IPS DF 6.9 (cell line): Measurements from ENCODE around the gene BTNL9.
"Not testable (repeated sequence)": the region's sequence is repeated elsewhere in the genome, so short reads cannot be mapped to it uniquely, and the experiment has no call there.

Experiments
- DNase-seq: peaks from one replicate; pipeline ENCODE4 v3.0.0-alpha.2; 2013; ENCODE audit warnings: low read depth, low spot score
- H3K27ac ChIP-seq: one replicate; pipeline ENCODE4 v1.5.1; 2013; ENCODE audit warnings: low read length, control low read depth
- H3K27me3 ChIP-seq: 2 replicates; pipeline ENCODE4 v1.6.1; 2013; ENCODE audit warnings: mild to moderate bottlenecking, low read length; ENCODE audit not compliant: control insufficient read depth, insufficient read depth
- H3K36me3 ChIP-seq: 2 replicates; pipeline ENCODE4 v1.6.1; 2013; ENCODE audit warnings: low read length; ENCODE audit not compliant: control insufficient read depth, insufficient read depth
- H3K4me1 ChIP-seq: 2 replicates; pipeline ENCODE4 v1.6.1; 2013; ENCODE audit warnings: low read length; ENCODE audit not compliant: control insufficient read depth, insufficient read depth
- H3K4me3 ChIP-seq: 2 replicates; pipeline ENCODE4 v1.5.1; 2013; ENCODE audit warnings: mild to moderate bottlenecking, low read length
- H3K9me3 ChIP-seq: 2 replicates; pipeline ENCODE4 v1.6.1; 2013; ENCODE audit warnings: low read length, inconsistent platforms; ENCODE audit not compliant: control insufficient read depth, insufficient read depth
- WGBS: extraction: QIAGEN DNeasy Blood & Tissue Kit; methylation state at CpG from one replicate; pipeline ENCODE4 v1.1.7; 2013; ENCODE audit warnings: mixed read lengths, missing lambda C conversion rate; ENCODE audit not compliant: insufficient read length, insufficient coverage; 5-methylcytosine and 5-hydroxymethylcytosine counted together

The BTNL9 gene

DNA sequence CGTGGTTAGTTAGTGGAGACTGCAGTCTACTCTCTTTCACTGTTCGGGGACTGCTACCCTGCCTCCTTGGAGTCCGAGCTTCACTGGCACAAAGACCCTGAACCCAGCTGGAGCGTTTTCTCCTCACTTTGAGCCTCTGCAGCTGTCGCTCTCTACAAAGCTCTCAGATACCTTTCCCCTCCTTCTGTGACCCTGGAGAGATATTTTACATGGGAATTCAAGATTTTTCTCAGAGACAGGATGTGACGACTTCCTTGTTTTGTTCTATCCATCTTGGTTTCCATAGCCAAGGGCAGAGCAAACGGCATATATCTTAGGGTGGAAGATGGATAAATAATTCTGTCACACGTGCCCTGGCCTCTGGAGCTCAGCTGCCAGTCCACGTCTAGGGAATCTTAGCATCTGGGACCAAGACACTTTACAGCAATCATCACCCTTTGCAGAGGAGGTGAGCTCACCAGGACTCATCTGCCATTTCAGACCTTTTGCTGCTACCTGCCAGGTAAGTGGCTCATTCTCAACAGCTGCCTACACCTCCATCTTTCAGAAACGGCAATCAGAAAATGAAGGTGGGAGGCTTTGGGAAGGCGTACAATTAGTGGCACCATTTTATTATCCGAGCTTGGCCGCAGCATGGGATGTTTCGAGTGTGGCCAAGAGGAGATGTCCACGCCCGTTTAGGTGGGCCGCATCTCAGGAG, at the start of gene BTNL9:
Gene BTNL9 (plus strand): TSS at position 336 of the 700 bp plus-strand sequence. CDS start 5,224 bp downstream, outside the sequence.
- H3K4me3 ChIP-seq = no peak within 1 kb of the TSS
- no CpG with 5 or more reads among the region's 17 CpGs for WGBS
- H3K27ac ChIP-seq = no peak within 1 kb of the TSS
- peaks cover 8% of the 10 kb centered on the region for H3K4me1 ChIP-seq
- H3K27me3 ChIP-seq = no peaks in the 10 kb centered on the region
- H3K36me3 ChIP-seq = no peaks in the 10 kb centered on the region
- no peaks in the 10 kb centered on the region for H3K9me3 ChIP-seq
- no peak for DNase-seq

GRCh38 chr5:180990882-180991242, 49.2 kb upstream of the BTNL9 start:
- H3K36me3 ChIP-seq = no peaks in the 10 kb centered on the region
- no peaks in the 10 kb centered on the region for H3K27me3 ChIP-seq
- H3K9me3 ChIP-seq = no peaks in the 10 kb centered on the region
- DNase-seq = no peak
- no peak overlapping the region for H3K4me3 ChIP-seq
- WGBS = no CpG with 5 or more reads among the region's 5 CpGs
- no peaks in the 10 kb centered on the region for H3K4me1 ChIP-seq
- no peak overlapping the region for H3K27ac ChIP-seq

DNA sequence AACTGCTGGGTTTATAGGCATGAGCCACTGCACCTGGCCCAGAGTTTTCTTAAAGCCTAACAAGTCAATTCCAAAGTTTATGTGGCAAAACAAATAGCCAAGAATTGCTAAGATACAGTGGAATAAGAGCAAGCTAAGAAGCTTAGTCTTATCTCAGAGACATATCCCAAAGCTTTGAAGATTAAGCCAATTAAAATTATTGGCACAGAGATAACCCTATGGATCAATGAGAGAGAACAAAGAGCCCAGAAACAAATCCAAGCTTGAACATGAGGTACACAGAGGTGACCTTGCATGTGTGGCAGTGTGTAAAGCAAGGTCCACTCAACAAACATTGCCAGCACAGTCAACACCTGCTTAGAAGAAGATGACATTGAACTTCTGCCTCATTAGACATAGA, 38.1 kb upstream of the BTNL9 start:
- Histone ChIP-seq H3K36me3 (no peaks in the 10 kb centered on the region), H3K27me3 (no peaks in the 10 kb centered on the region), H3K4me1 (no peaks in the 10 kb centered on the region), H3K9me3 (no peaks in the 10 kb centered on the region), H3K27ac (no peak overlapping the region), H3K4me3 (no peak overlapping the region)
- DNase-seq = no peak

DNA sequence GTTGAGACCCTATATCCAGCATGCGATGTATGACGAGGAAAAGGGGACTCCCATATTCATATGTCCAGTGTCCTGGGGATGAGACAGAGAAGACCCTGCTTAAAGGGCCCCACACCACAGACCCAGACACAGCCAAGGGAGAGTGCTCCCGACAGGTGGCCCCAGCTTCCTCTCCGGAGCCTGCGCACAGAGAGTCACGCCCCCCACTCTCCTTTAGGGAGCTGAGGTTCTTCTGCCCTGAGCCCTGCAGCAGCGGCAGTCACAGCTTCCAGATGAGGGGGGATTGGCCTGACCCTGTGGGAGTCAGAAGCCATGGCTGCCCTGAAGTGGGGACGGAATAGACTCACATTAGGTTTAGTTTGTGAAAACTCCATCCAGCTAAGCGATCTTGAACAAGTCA, 34.3 kb upstream of the BTNL9 start:
- WGBS = no CpG with 5 or more reads among the region's 9 CpGs
- DNase-seq = no peak
- Histone ChIP-seq H3K27ac (no peak overlapping the region), H3K36me3 (no peaks in the 10 kb centered on the region), H3K9me3 (no peaks in the 10 kb centered on the region), H3K4me1 (no peaks in the 10 kb centered on the region; the same call in 1 of the 2 replicates), H3K27me3 (no peaks in the 10 kb centered on the region), H3K4me3 (no peak overlapping the region)

DNA sequence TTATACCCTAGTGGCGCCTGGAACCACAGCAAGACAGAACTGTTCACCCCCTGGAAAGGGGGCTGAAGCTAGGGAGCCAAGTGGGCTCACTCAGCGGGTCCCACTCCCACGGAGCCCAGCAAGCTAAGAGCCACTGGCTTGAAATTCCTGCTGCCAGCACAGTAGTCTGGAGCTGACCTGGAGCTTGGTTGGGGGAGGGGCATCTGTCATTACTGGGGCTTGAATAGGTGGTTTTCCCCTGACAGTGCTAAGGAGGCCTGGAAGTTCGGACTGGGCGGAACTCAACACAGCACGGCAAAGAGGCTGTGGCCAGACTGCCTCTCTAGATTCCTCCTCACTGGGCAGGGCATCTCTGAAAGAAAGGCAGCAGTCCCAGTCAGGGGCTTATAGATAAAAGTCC, 31.9 kb upstream of the BTNL9 start:
- no peak for DNase-seq
- WGBS = no CpG with 5 or more reads among the region's 6 CpGs
- Histone ChIP-seq H3K4me3 (no peak overlapping the region), H3K36me3 (no peaks in the 10 kb centered on the region), H3K4me1 (no peaks in the 10 kb centered on the region; the same call in 1 of the 2 replicates), H3K9me3 (no peaks in the 10 kb centered on the region), H3K27ac (no peak overlapping the region), H3K27me3 (no peaks in the 10 kb centered on the region)

- no CpG with 5 or more reads among the region's 4 CpGs for WGBS
- not testable (repeated sequence) for H3K27me3 ChIP-seq, H3K4me1 ChIP-seq, H3K4me3 ChIP-seq, DNase-seq, H3K27ac ChIP-seq, H3K9me3 ChIP-seq, H3K36me3 ChIP-seq
These were observed 30.0 kb upstream of the BTNL9 start for GRCh38 chr5:181010018-181010417.

GRCh38 chr5:181014654-181015053, 25.4 kb upstream of the BTNL9 start:
- not testable (repeated sequence) for H3K27ac ChIP-seq

GRCh38 chr5:181017448-181017847, 22.6 kb upstream of the BTNL9 start:
- WGBS = no CpG with 5 or more reads among the region's 3 CpGs
- H3K36me3 ChIP-seq, H3K9me3 ChIP-seq, H3K4me1 ChIP-seq, H3K4me3 ChIP-seq, DNase-seq, H3K27me3 ChIP-seq, H3K27ac ChIP-seq: not testable (repeated sequence)

More at GRCh38 chr5:181014654-181015053, 25.4 kb upstream of the BTNL9 start:
- H3K4me1 ChIP-seq, H3K4me3 ChIP-seq, H3K9me3 ChIP-seq, H3K27me3 ChIP-seq, DNase-seq, H3K36me3 ChIP-seq: not testable (repeated sequence)

DNA sequence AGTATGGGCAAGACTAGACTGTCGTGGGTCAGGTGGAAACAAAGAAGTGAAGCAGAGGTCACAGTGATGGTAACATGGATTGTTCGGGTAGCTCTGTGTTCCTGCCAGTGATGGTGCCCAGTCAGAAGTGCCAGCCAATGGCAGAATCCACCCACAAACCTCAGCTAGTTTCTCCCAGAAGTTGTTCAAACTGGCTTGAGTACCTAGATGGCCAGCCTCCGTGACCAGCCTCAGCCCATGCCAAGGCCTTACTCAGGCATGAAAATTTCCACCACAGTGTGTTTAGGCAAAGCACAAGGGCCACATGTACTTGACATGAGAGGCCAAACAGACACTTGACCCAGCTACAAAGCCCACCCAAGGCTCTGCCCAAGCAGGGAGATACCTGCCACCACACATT, 19.4 kb upstream of the BTNL9 start:
- WGBS = no CpG with 5 or more reads among the region's 3 CpGs

GRCh38 chr5:181024245-181025064, 15.6 kb upstream of the BTNL9 start:
- DNase-seq = no peak
- no peak overlapping the region for H3K27ac ChIP-seq
- H3K4me3 ChIP-seq = no peak overlapping the region
- H3K9me3 ChIP-seq = no peaks in the 10 kb centered on the region
- H3K27me3 ChIP-seq = no peaks in the 10 kb centered on the region
- H3K36me3 ChIP-seq = no peaks in the 10 kb centered on the region
- no peaks in the 10 kb centered on the region for H3K4me1 ChIP-seq
- WGBS = no CpG with 5 or more reads among the region's 1 CpG

More for the DNA sequence above, 19.4 kb upstream of the BTNL9 start:
- Histone ChIP-seq H3K27me3 (no peaks in the 10 kb centered on the region), H3K4me3 (no peak overlapping the region), H3K4me1 (no peaks in the 10 kb centered on the region), H3K36me3 (no peaks in the 10 kb centered on the region), H3K9me3 (no peaks in the 10 kb centered on the region), H3K27ac (no peak overlapping the region)
- DNase-seq = no peak
